HepG2 (cell line): ENCODE measurements around the gene VSTM2A. TPM values are rescaled to one million over a fixed set of nuclear protein-coding genes. Genes with fewer than 3 reads are reported as not detected.
A peak's percentile ranks its signal among the peaks of the same experiment; 100 is the strongest.

Experiments used
- ATAC-seq: fragments of 200-7000 bp; cut with Tn5 transposase; 3 replicates; pipeline ENCODE4 v1.9.1; 2020; ENCODE audit warnings: mild to moderate bottlenecking, moderate library complexity
- BruUV-seq: library from RNA; stranded (reverse); fragments of 400-500 nt; replicated peaks from 2 replicates; lab custom pipeline; 2021; lab: Mats Ljungman, UMichigan
- CTCF ChIA-PET: fragments of 300-600 bp; formaldehyde crosslinking; extraction: SDS; loops from one replicate; lab custom pipeline; 2021; ENCODE audit warnings: low total read pairs, inconsistent platforms, low intra/inter-chr PET ratio; lab: Yijun Ruan, JAX
- POLR2A ChIA-PET: fragments of 350-600 bp; sonication (Branson Sonifier 250); formaldehyde crosslinking; loops from one replicate; lab custom pipeline; 2020; ENCODE audit warnings: antibody characterized with exemption, inconsistent platforms; lab: Yijun Ruan, JAX
- DNase-seq: peaks from one replicate; pipeline ENCODE4 v3.0.0-alpha.2; 2015; ENCODE audit warnings: low spot score
- FAIRE-seq: peaks from 3 replicates; lab custom pipeline; 2011; peaks lifted over from hg19 to GRCh38; lab: Jason Lieb, UNC
- H2AFZ ChIP-seq: one replicate; pipeline ENCODE4 v1.6.1; 2011; ENCODE audit warnings: low read length, inconsistent platforms
- H3K27ac ChIP-seq: fragments of 300-600 bp; 3 replicates; pipeline ENCODE4 v1.8.0; 2011; ENCODE audit warnings: mixed run types, mild to moderate bottlenecking, mixed read lengths, low read length, inconsistent platforms; ENCODE audit not compliant: insufficient read depth; ENCODE audit errors: extremely low read length
- H3K27me3 ChIP-seq, 2 experiments: fragments of 200-600 bp in 1 of 2; 2 replicates in 1 of 2; 3 replicates in 1 of 2; pipeline versions ENCODE4 v1.6.0 to v1.8.0; 2011; ENCODE audit warnings: low read length in 2 of 2, mild to moderate bottlenecking in 2 of 2, moderate library complexity in 2 of 2, inconsistent platforms in 1 of 2; ENCODE audit not compliant: insufficient read depth in 2 of 2, control insufficient read depth in 1 of 2
- H3K36me3 ChIP-seq, 2 experiments: fragments of 200-600 bp in 1 of 2; replicated peaks in 1 of 2; 2 replicates in 1 of 2; 3 replicates in 1 of 2; pipeline versions ENCODE4 v1.5.1 to v1.8.0; 2011; ENCODE audit warnings: low read length in 2 of 2, inconsistent platforms in 1 of 2; ENCODE audit not compliant: insufficient read depth in 2 of 2, control insufficient read depth in 1 of 2
- H3K4me1 ChIP-seq: 2 replicates; pipeline ENCODE4 v1.5.1; 2012; ENCODE audit warnings: low read length, inconsistent platforms; ENCODE audit not compliant: insufficient read depth
- H3K4me2 ChIP-seq: 2 replicates; pipeline ENCODE4 v1.6.0; 2011; ENCODE audit warnings: low read depth, low read length, inconsistent platforms
- H3K4me3 ChIP-seq, 3 experiments: fragments of 200-600 bp in 1 of 3; sonication (generic), shearing (Covaris generic) in 1 of 3; replicated peaks in 1 of 3; 2 replicates each; pipeline ENCODE4 v1.5.1; 2011 to 2016; ENCODE audit warnings: low read length in 3 of 3, inconsistent platforms in 2 of 3, low read depth in 2 of 3, mild to moderate bottlenecking in 2 of 3, control low read depth in 1 of 3, mixed read lengths in 1 of 3; ENCODE audit not compliant: insufficient read depth in 1 of 3
- H3K79me2 ChIP-seq: one replicate; pipeline ENCODE4 v1.6.1; 2011; ENCODE audit warnings: low read length, inconsistent platforms; ENCODE audit not compliant: insufficient read depth
- H3K9ac ChIP-seq: 2 replicates; pipeline ENCODE4 v1.6.0; 2011; ENCODE audit warnings: mild to moderate bottlenecking, low read depth, low read length, inconsistent platforms; ENCODE audit not compliant: insufficient read depth
- H3K9me3 ChIP-seq: 2 replicates; pipeline ENCODE4 v1.5.1; 2012; ENCODE audit warnings: mild to moderate bottlenecking, low read length
- H4K20me1 ChIP-seq: 2 replicates; pipeline ENCODE4 v1.6.0; 2011; ENCODE audit warnings: inconsistent platforms, mild to moderate bottlenecking, low read length, moderate library complexity; ENCODE audit not compliant: insufficient read depth
- IRF2 ChIP-seq: IDR thresholded peaks from 2 replicates; pipeline ENCODE4 v1.6.1; 2018; ENCODE audit warnings: missing genetic modification reagents, missing compliant biosample characterization
- MAFF ChIP-seq: IDR thresholded peaks from 2 replicates; pipeline ENCODE4 v1.6.1; 2011; ENCODE audit warnings: low read depth, low read length, improper control_type of control experiment
- MAFK ChIP-seq, 2 experiments: IDR thresholded peaks in 1 of 2; conservative IDR thresholded peaks in 1 of 2; 2 replicates each; pipeline ENCODE4 v1.6.1; 2011; ENCODE audit warnings: improper control_type of control experiment in 2 of 2, low read length in 2 of 2
- MTA3 ChIP-seq: sonication (generic); formaldehyde crosslinking; IDR thresholded peaks from 2 replicates; pipeline ENCODE4 v1.4.0; 2020; ENCODE audit warnings: missing genetic modification reagents
- MTERF4 ChIP-seq: sonication (generic); formaldehyde crosslinking; IDR thresholded peaks from 2 replicates; pipeline ENCODE4 v1.8.0; 2023; ENCODE audit warnings: mild to moderate bottlenecking, missing genetic modification reagents
- NFIC ChIP-seq: IDR thresholded peaks from 2 replicates; pipeline ENCODE4 v1.6.1; 2012; ENCODE audit warnings: mild to moderate bottlenecking, low read length, inconsistent platforms
- NONO ChIP-seq, 2 experiments: fragments of 450-650 bp in 1 of 2; sonication (generic) in 1 of 2; formaldehyde crosslinking in 1 of 2; IDR thresholded peaks in 1 of 2; conservative IDR thresholded peaks in 1 of 2; 2 replicates each; pipeline versions ENCODE4 v1.6.1 to v1.8.0; 2017 to 2022; ENCODE audit warnings: mild to moderate bottlenecking in 1 of 2, missing genetic modification reagents in 1 of 2, moderate library complexity in 1 of 2
- RXRB ChIP-seq: IDR thresholded peaks from 2 replicates; pipeline ENCODE4 v1.6.1; 2016; ENCODE audit warnings: borderline replicate concordance, missing genetic modification reagents, missing compliant biosample characterization
- SMAD9 ChIP-seq: sonication (generic); formaldehyde crosslinking; IDR thresholded peaks from 2 replicates; pipeline ENCODE4 v1.5.1; 2020; ENCODE audit warnings: mild to moderate bottlenecking, missing genetic modification reagents
- SRSF4 ChIP-seq: fragments of 200-400 bp; formaldehyde crosslinking; IDR thresholded peaks from one replicate; pipeline ENCODE4 v1.6.1; 2018; ENCODE audit warnings: mild to moderate bottlenecking, low read depth, low read length, moderate library complexity; ENCODE audit not compliant: poor library complexity, severe bottlenecking
- THAP11 ChIP-seq: IDR thresholded peaks from 2 replicates; pipeline ENCODE4 v1.6.1; 2016; ENCODE audit warnings: missing biosample characterization, missing genetic modification reagents
- YEATS4 ChIP-seq: sonication (generic); formaldehyde crosslinking; IDR thresholded peaks from 2 replicates; pipeline ENCODE4 v1.4.0; 2020; ENCODE audit warnings: missing genetic modification reagents, borderline replicate concordance
- ZNF362 ChIP-seq: sonication (generic); formaldehyde crosslinking; IDR thresholded peaks from 2 replicates; pipeline ENCODE4 v1.4.0; 2020; ENCODE audit warnings: missing genetic modification reagents, mild to moderate bottlenecking, borderline replicate concordance
- ZNF691 ChIP-seq: sonication (generic); formaldehyde crosslinking; IDR thresholded peaks from 2 replicates; pipeline ENCODE4 v1.4.0; 2020; ENCODE audit warnings: missing genetic modification reagents, low read depth, mild to moderate bottlenecking, borderline replicate concordance
- ZSCAN25 ChIP-seq: sonication (generic); formaldehyde crosslinking; IDR thresholded peaks from 2 replicates; pipeline ENCODE4 v1.8.0; 2022; ENCODE audit warnings: mild to moderate bottlenecking, missing genetic modification reagents
- WGBS: methylation state at CpG from one replicate; pipeline ENCODE4 v1.1.6; 2017; ENCODE audit warnings: low lambda C conversion rate; 5-methylcytosine and 5-hydroxymethylcytosine counted together
- in situ Hi-C: cut with HindIII; loops from 2 replicates; pipeline ENCODE4 v1.10.0; 2017; ENCODE audit warnings: low pct_unique_long_range_greater_than_20kb; ENCODE audit not compliant: extremely low pct_ligation_motif_present
- intact Hi-C: fragments of 100-400 bp; cut with micrococcal nuclease; formaldehyde crosslinking; loops from one replicate; pipeline ENCODE4 v1.10.0; 2022; ENCODE audit not compliant: unreplicated experiment
- polyA plus RNA-seq, 8 experiments: library from polyadenylated mRNA; depleted of rRNA in 3 of 8; stranded (reverse) in 7 of 8; unstranded in 1 of 8; fragments of >200 nt; fragmentation: Illumina TruSeq in 4 of 8; extraction: Trizol in 4 of 8; gene quantifications; 2 replicates each; pipeline versions ENCODE4 v1.2.1 to v1.2.3, GENCODE V29; 2011 to 2016; ENCODE audit warnings: low read depth in 4 of 8, missing spikeins in 1 of 8, mixed read lengths in 1 of 8; ENCODE audit not compliant: insufficient read depth in 1 of 8
- total RNA-seq, 5 experiments: library from RNA; depleted of rRNA; stranded (reverse); fragments of >200 nt; fragmentation: Illumina TruSeq; extraction: Trizol; gene quantifications; 2 replicates each; pipeline ENCODE4 v1.2.3, GENCODE V29; 2016; ENCODE audit warnings: low read depth in 1 of 5
- TF ChIP-seq, protein P1 (sequence below): sonication (generic); formaldehyde crosslinking; IDR thresholded peaks from 2 replicates; pipeline ENCODE4 v1.4.0; 2020; ENCODE audit warnings: mild to moderate bottlenecking, low read depth, missing genetic modification reagents

Gene VSTM2A
- total and polyA plus RNA-seq, 2 of the 13 experiments (the other 11 are each of a cell fraction or from before 2014, with no cell fraction given), result not detected

DNA sequence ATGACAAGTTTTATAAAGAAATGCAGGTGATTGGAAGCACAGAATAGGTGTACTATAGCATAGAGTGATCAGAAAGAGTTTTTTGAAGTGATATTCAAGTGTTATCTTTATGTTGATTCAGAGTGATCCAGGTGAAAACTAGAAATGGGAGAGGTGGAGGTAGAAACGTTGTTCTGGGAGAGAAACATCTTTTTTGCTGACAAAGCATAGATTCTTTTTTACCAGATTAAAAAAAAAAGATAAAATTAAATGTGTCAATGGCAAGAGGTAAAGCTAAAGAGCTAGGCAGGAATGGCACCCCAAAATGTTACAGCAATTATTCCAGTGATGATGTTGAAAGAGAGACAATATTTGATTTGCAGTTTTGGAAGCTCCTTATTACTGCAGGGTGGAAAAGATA lies 12.6 kb upstream of the VSTM2A start:
- intact Hi-C loops, result no loop called here
- no peaks in the 10 kb centered on the region for H3K27me3 ChIP-seq
- peaks cover 35% of the 10 kb centered on the region for H3K9me3 ChIP-seq
- H3K36me3 ChIP-seq, result no peaks in the 10 kb centered on the region
- no peaks in the 10 kb centered on the region for H3K79me2 ChIP-seq
- CTCF ChIA-PET, result no interaction called here
- peak; percentile 39 to 81; a peak in 2 of 4 replicates for TF ChIP-seq MAFK (conservative IDR thresholded peaks at IDR 0.05 in 1 of 2, IDR thresholded peaks at IDR 0.05 in 1 of 2; ENCODE audit: low read length in 2 of 2)
- TF ChIP-seq SMAD9, result no peak
- TF ChIP-seq MTA3 (CRISPR knock-in tag), result no peak
- peak; percentile 53; the same call in 1 of the 2 replicates for TF ChIP-seq MAFF
- TF ChIP-seq, all 625 proteins: peak for 2
- ATAC-seq (no peak), FAIRE-seq (no peak), DNase-seq (no peak)
- 0% methylated on average over 1 of the region's 1 CpG for WGBS
- no TSS peak for BruUV-seq
- in situ Hi-C loops, result no loop called here
- H3K4me2 ChIP-seq, result no peak overlapping the region
- no peak overlapping the region for H3K9ac ChIP-seq
- H3K4me1 ChIP-seq, result no peaks in the 10 kb centered on the region
- H3K27ac ChIP-seq, result no peak overlapping the region
- no peak overlapping the region for H2AFZ ChIP-seq
- no peak overlapping the region for H3K4me3 ChIP-seq
- no peaks in the 10 kb centered on the region for H4K20me1 ChIP-seq
- POLR2A ChIA-PET, result no interaction called here

- H3K27ac ChIP-seq, result no peak overlapping the region
- H3K9ac ChIP-seq, result no peak overlapping the region
- ATAC-seq, result no peak
- no peaks in the 10 kb centered on the region for H3K9me3 ChIP-seq
- H4K20me1 ChIP-seq, result no peaks in the 10 kb centered on the region
- no peaks in the 10 kb centered on the region for H3K79me2 ChIP-seq
- intact Hi-C loops, result no loop called here
- no peaks in the 10 kb centered on the region for H3K4me1 ChIP-seq
- no peak overlapping the region for H2AFZ ChIP-seq
- H3K36me3 ChIP-seq, result no peaks in the 10 kb centered on the region
- in situ Hi-C loops, result no loop called here
- POLR2A ChIA-PET, result no interaction called here
- DNase-seq, result no peak
- WGBS, result 2% methylated on average over 3 of the region's 3 CpGs
- BruUV-seq, result no TSS peak
- CTCF ChIA-PET, result no interaction called here
- peaks cover 0 to 16% of the 10 kb centered on the region in 2 experiments; a peak in 3 of 5 replicates for H3K27me3 ChIP-seq
- H3K4me2 ChIP-seq, result no peak overlapping the region
- H3K4me3 ChIP-seq, result no peak overlapping the region
- FAIRE-seq, result no peak
- TF ChIP-seq RXRB (CRISPR knock-in tag), result no peak
- TF ChIP-seq MTERF4 (CRISPR knock-in tag), result no peak
- no peak for TF ChIP-seq THAP11 (CRISPR knock-in tag)
- no peak for TF ChIP-seq YEATS4 (CRISPR knock-in tag)
- TF ChIP-seq ZSCAN25 (CRISPR knock-in tag), result no peak
- no peak for TF ChIP-seq SRSF4
- no peak for TF ChIP-seq IRF2 (CRISPR knock-in tag)
- TF ChIP-seq, protein P1, sequence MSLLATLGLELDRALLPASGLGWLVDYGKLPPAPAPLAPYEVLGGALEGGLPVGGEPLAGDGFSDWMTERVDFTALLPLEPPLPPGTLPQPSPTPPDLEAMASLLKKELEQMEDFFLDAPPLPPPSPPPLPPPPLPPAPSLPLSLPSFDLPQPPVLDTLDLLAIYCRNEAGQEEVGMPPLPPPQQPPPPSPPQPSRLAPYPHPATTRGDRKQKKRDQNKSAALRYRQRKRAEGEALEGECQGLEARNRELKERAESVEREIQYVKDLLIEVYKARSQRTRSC (CRISPR knock-in tag), result no peak
- no peak for TF ChIP-seq NFIC
- no peak for TF ChIP-seq ZNF362
- no peak for TF ChIP-seq NONO (IDR thresholded peaks at IDR 0.05)
- TF ChIP-seq NONO (CRISPR knock-in tag; conservative IDR thresholded peaks at IDR 0.05), result no peak
- TF ChIP-seq ZNF691, result no peak
Measured at GRCh38 chr7:54538122-54538521, 4.1 kb upstream of the VSTM2A start.
